ENCODE data around the gene TNFSF15. TPM values are rescaled to one million over a fixed set of nuclear protein-coding genes. Genes with fewer than 3 reads are reported as not detected.
A peak's percentile ranks its signal among the peaks of the same experiment; 100 is the strongest.

TNFSF15 gene
- total RNA-seq, 2 donors from 2014 or later = 1.7 to 9.0 TPM

- DNase-seq (ENCODE audit: low spot score) = peak; percentile 37
- WGBS = 60% methylated on average over 4 of the region's 4 CpGs
- no peak for TF ChIP-seq CTCF (IDR thresholded peaks at IDR 0.05)
- peak; percentile 32 for TF ChIP-seq POLR2AphosphoS5 (IDR thresholded peaks at IDR 0.05)
- Histone ChIP-seq H3K27me3 (replicated peaks; ENCODE audit: insufficient read depth) (no peaks in the 10 kb centered on the region), H3K27ac (no peak overlapping the region), H3K4me3 (no peak overlapping the region), H3K4me1 (replicated peaks) (no peaks in the 10 kb centered on the region), H3K9me3 (no peaks in the 10 kb centered on the region), H3K36me3 (no peaks in the 10 kb centered on the region)
- intact Hi-C loops (cut with DNase I) = no loop called here
These were observed 17.9 kb downstream of the TNFSF15 start for GRCh38 chr9:114787781-114788498.

- no peak for DNase-seq (ENCODE audit: low spot score)
- no peak overlapping the region for H3K27ac ChIP-seq
- intact Hi-C loops (cut with DNase I) = no loop called here
- no peaks in the 10 kb centered on the region for H3K36me3 ChIP-seq
- no peaks in the 10 kb centered on the region for H3K9me3 ChIP-seq
- no peaks in the 10 kb centered on the region for H3K27me3 ChIP-seq (replicated peaks; ENCODE audit: insufficient read depth)
- no peaks in the 10 kb centered on the region for H3K4me1 ChIP-seq (replicated peaks)
- no peak overlapping the region for H3K4me3 ChIP-seq
- no peak for TF ChIP-seq POLR2A (IDR thresholded peaks at IDR 0.05)
- 89% methylated on average over 2 of the region's 2 CpGs for WGBS
These were observed 18.6 kb downstream of the TNFSF15 start for GRCh38 chr9:114787214-114787613.

DNA sequence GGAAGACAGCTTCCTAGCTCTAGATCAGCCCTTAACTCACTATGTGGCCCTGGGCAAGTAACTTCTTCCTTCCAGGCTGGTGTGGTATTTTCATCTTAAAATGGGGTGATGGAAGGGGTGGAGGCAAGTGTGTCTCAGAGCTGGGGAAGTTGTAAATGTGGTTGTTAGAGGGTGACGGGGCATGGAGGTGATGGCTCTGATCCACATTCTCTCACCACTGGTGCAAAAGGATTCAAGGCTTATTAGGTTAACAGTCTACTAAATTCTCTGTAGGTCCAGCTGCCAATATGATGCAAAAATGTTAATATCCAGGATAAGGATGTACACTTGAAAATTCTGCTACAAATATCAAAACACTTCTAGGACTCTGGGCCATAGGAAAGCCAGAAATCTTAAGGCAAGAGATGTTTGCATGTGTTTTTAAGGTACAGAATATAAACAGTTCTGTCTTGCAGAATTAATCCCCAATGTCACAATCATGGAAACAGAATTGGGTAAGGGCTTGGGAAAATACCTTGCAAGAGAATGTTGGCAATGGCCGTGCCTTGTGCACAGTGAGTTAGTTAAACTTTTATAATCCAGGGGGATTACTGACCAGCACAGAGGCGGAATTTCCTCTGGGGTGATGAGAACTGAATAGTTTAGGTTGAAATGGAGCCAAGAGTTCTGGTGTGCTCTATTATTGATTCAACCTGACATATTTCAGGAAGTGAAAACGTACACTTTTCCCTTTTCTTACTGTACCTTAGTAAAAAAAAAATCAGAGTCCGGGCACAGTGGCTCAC, 19.8 kb downstream of the TNFSF15 start:
- H3K9me3 ChIP-seq = no peaks in the 10 kb centered on the region
- WGBS = 58% methylated on average over 5 of the region's 5 CpGs
- no peaks in the 10 kb centered on the region for H3K27me3 ChIP-seq (replicated peaks; ENCODE audit: insufficient read depth)
- TF ChIP-seq POLR2A (IDR thresholded peaks at IDR 0.05) (no peak), POLR2AphosphoS5 (IDR thresholded peaks at IDR 0.05) (peak; percentile 50)
- H3K36me3 ChIP-seq = no peaks in the 10 kb centered on the region
- H3K27ac ChIP-seq = no peak overlapping the region
- DNase-seq (ENCODE audit: low spot score) = peak; percentile 40
- intact Hi-C loops (cut with DNase I) = no loop called here
- no peak overlapping the region for H3K4me3 ChIP-seq
- H3K4me1 ChIP-seq (replicated peaks) = no peaks in the 10 kb centered on the region

DNA sequence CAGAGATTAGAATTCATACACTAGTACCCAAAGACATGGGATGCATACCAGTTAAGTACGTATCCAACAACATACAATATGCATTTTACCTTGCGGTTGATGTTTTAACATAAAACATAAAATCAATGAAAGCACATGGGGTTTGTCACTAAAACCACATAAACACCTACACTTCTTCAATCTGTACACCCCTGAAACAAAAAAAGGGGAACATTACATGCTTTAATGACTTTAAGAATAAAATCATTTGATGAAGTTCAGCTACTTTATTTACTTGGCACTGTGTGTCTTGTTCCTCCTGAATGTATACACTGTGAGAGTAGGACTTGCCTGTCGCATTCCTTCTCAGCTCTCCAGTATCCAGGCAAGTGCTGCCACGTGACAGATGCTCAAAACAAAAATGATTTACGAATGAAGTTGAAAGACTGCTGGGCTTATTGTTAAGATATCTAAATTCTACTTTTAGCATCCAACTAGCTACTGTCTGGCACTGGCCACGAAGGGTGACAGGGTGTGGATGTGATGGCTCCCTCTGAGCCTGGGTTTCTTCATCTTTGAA, 21.0 kb downstream of the TNFSF15 start:
- Histone ChIP-seq H3K4me1 (replicated peaks) (no peaks in the 10 kb centered on the region), H3K36me3 (no peaks in the 10 kb centered on the region), H3K4me3 (no peak overlapping the region), H3K27ac (no peak overlapping the region), H3K9me3 (no peaks in the 10 kb centered on the region), H3K27me3 (replicated peaks; ENCODE audit: insufficient read depth) (no peaks in the 10 kb centered on the region)
- WGBS = 57% methylated on average over 6 of the region's 6 CpGs
- TF ChIP-seq POLR2A (IDR thresholded peaks at IDR 0.05) (no peak), CTCF (IDR thresholded peaks at IDR 0.05) (no peak), POLR2AphosphoS5 (IDR thresholded peaks at IDR 0.05) (no peak)
- no peak for DNase-seq (ENCODE audit: low spot score)
- intact Hi-C loops (cut with DNase I) = no loop called here

DNA sequence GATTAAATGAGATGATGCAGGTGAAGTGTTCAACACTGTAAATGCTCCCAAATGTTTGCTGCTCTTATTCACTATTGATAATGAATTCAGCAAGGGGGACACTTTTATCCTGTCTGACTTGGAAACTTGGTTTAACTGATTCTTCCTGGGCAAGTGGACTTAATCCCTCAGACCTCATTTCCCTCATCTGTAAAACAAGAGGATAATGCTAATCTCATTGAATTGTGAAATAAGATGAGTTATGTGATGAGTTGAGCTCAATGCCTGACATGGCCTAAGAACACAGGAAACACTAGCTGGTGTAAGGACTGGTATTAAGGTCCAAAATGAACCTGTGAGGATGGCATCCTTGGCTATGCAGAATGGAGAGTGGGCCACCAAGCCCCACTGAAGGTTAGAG, 23.3 kb downstream of the TNFSF15 start:
- H3K27ac ChIP-seq = no peak overlapping the region
- H3K9me3 ChIP-seq = no peaks in the 10 kb centered on the region
- H3K4me1 ChIP-seq (replicated peaks) = no peaks in the 10 kb centered on the region
- intact Hi-C loops (cut with DNase I) = no loop called here
- TF ChIP-seq CTCF (IDR thresholded peaks at IDR 0.05) (no peak), POLR2AphosphoS5 (IDR thresholded peaks at IDR 0.05) (no peak), POLR2A (IDR thresholded peaks at IDR 0.05) (no peak)
- no peak overlapping the region for H3K4me3 ChIP-seq
- DNase-seq (ENCODE audit: low spot score) = no peak
- H3K27me3 ChIP-seq (replicated peaks; ENCODE audit: insufficient read depth) = no peaks in the 10 kb centered on the region
- no peaks in the 10 kb centered on the region for H3K36me3 ChIP-seq
